CD4-positive, CD25-positive, alpha-beta regulatory T cell (primary cell): ENCODE data around the gene FAM81A. TPM values are rescaled to one million over a fixed set of nuclear protein-coding genes. Genes with fewer than 3 reads are reported as not detected.

Experiments used
- ATAC-seq, 2 donors: fragments of 150-1000 bp; cut with Tn5 transposase; one replicate each; pipeline ENCODE4 v1.10.0; 2021; ENCODE audit warnings: low read depth in 2 of 2, moderate number of reproducible peaks in 2 of 2, moderate library complexity in 1 of 2
- DNase-seq, 3 donors: peaks; one replicate each; pipeline versions ENCODE4 v3.0.0 to v3.0.0-alpha.2; 2012 to 2022; ENCODE audit warnings: mixed read lengths in 1 of 3
- H3K27ac ChIP-seq: one replicate; pipeline ENCODE4 v1.7.0; 2013; ENCODE audit warnings: mild to moderate bottlenecking, low read length; ENCODE audit not compliant: insufficient read depth, poor library complexity, severe bottlenecking
- H3K27me3 ChIP-seq: one replicate; pipeline ENCODE4 v1.7.0; 2013; ENCODE audit warnings: low read length; ENCODE audit not compliant: control insufficient read depth, insufficient read depth
- H3K36me3 ChIP-seq: one replicate; pipeline ENCODE4 v1.7.0; 2013; ENCODE audit warnings: mild to moderate bottlenecking, low read length, moderate library complexity; ENCODE audit not compliant: control insufficient read depth, insufficient read depth
- H3K4me1 ChIP-seq: 2 replicates; pipeline ENCODE4 v1.7.0; 2013; ENCODE audit warnings: mild to moderate bottlenecking, low read length; ENCODE audit not compliant: insufficient read depth, control insufficient read depth, poor library complexity, severe bottlenecking
- H3K4me3 ChIP-seq: one replicate; pipeline ENCODE4 v1.7.0; 2013; ENCODE audit warnings: low read depth, mild to moderate bottlenecking, low read length, moderate library complexity
- H3K9me3 ChIP-seq, 2 experiments: 1 replicate in 1 of 2; 2 replicates in 1 of 2; pipeline ENCODE4 v1.7.0; 2013; ENCODE audit warnings: low read length in 2 of 2, mild to moderate bottlenecking in 1 of 2, moderate library complexity in 1 of 2; ENCODE audit not compliant: control insufficient read depth in 2 of 2
- H3K27ac Mint-ChIP-seq, 3 donors: one replicate each; pipeline ENCODE4 v1.8.0; 2020 to 2022; ENCODE audit warnings: mild to moderate bottlenecking in 3 of 3, mixed read lengths in 3 of 3, moderate library complexity in 2 of 3
- H3K27me3 Mint-ChIP-seq: one replicate; pipeline ENCODE4 v1.8.0; 2022; ENCODE audit warnings: mild to moderate bottlenecking, mixed read lengths
- H3K36me3 Mint-ChIP-seq: one replicate; pipeline ENCODE4 v1.8.0; 2020; ENCODE audit warnings: mixed read lengths
- H3K4me1 Mint-ChIP-seq, 4 donors: one replicate each; pipeline ENCODE4 v1.8.0; 2020 to 2022; ENCODE audit warnings: mixed read lengths in 4 of 4, mild to moderate bottlenecking in 1 of 4
- H3K4me3 Mint-ChIP-seq, 4 donors: one replicate each; pipeline ENCODE4 v1.8.0; 2020 to 2022; ENCODE audit warnings: mild to moderate bottlenecking in 4 of 4, mixed read lengths in 4 of 4, moderate library complexity in 3 of 4
- H3K9me3 Mint-ChIP-seq, 7 donors: one replicate each; pipeline ENCODE4 v1.8.0; 2020 to 2022; ENCODE audit warnings: mixed read lengths in 7 of 7, mild to moderate bottlenecking in 3 of 7, moderate library complexity in 2 of 7
- polyA plus RNA-seq, 4 donors: library from polyadenylated mRNA; unstranded; fragments of 300-500 nt; fragmentation: Illumina TruSeq; gene quantifications; one replicate each; pipeline ENCODE4 v1.2.3, GENCODE V29; 2021
- total RNA-seq: library from RNA; stranded (reverse); gene quantifications from one replicate; pipeline ENCODE4 v1.2.3, GENCODE V29; 2022

Gene FAM81A
- total and polyA plus RNA-seq, 5 donors from 2014 or later = not detected

DNA sequence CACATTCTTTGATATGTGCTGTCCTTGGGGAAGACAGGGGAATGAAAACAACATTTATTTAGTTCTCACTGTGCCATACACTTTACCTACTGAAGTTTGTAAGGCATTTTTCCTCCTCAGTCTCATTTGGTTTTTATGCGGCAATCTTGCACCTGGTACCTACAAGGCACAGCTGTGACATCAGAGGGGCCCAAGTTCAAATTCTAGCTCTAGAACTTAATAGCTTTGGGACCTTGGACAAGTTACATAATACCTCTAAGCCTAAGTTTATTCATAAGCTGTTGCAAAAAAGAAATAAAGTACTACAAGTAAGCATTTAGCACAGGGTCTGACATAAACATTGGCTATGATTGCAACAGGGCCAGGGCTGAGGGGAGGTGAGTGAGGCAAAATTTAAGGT is 5.6 kb upstream of the FAM81A start:
- Histone ChIP-seq H3K4me3 (no peak overlapping the region), H3K9me3 (peaks cover 10 to 15% of the 10 kb centered on the region in 2 experiments), H3K4me1 (peaks cover 6% of the 10 kb centered on the region), H3K27ac (no peak overlapping the region), H3K27me3 (peaks cover 17% of the 10 kb centered on the region), H3K36me3 (no peaks in the 10 kb centered on the region)
- Mint-ChIP-seq H3K4me3 (no peak overlapping the region), H3K27ac (no peak overlapping the region), H3K36me3 (no peaks in the 10 kb centered on the region), H3K9me3 (peaks cover 0 to 11% (median 5%) of the 10 kb centered on the region in 7 donors), H3K4me1 (peaks cover 0 to 10% (median 7%) of the 10 kb centered on the region in 4 donors), H3K27me3 (peaks cover 56% of the 10 kb centered on the region)
- ATAC-seq (no peak), DNase-seq (no peak)

DNA sequence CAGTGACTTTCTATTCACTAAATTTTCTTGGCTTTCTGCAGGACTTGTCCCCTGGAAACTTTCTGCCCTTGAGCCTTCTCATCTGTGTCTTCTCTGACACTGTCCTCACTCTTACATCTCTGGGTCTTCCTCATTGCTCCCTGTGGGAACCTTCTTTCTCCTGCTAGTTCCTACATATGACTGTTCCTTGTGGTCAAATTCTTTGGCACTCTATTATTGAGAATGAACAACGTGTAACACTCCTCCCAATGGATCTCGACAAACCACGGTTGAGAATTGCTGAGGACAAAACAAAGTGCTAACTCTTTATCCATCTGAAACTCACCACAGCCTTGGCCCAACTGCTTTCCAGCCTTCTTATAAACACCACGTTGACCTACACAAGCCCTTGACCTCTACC is 3.5 kb upstream of the FAM81A start:
- peaks cover 0 to 9% (median 4%) of the 10 kb centered on the region in 7 donors for H3K9me3 Mint-ChIP-seq
- H3K27ac ChIP-seq = no peak overlapping the region
- no peak overlapping the region for H3K4me3 Mint-ChIP-seq
- H3K27me3 Mint-ChIP-seq = peaks cover 60% of the 10 kb centered on the region
- peaks cover 25% of the 10 kb centered on the region for H3K27me3 ChIP-seq
- ATAC-seq (no peak), DNase-seq (no peak)
- peaks cover 0 to 23% (median 12%) of the 10 kb centered on the region in 4 donors for H3K4me1 Mint-ChIP-seq
- peaks cover 4 to 6% of the 10 kb centered on the region in 2 experiments for H3K9me3 ChIP-seq
- H3K27ac Mint-ChIP-seq = no peak overlapping the region
- H3K36me3 Mint-ChIP-seq = no peaks in the 10 kb centered on the region
- no peaks in the 10 kb centered on the region for H3K36me3 ChIP-seq
- no peak overlapping the region for H3K4me3 ChIP-seq
- H3K4me1 ChIP-seq = peaks cover 15% of the 10 kb centered on the region

DNA sequence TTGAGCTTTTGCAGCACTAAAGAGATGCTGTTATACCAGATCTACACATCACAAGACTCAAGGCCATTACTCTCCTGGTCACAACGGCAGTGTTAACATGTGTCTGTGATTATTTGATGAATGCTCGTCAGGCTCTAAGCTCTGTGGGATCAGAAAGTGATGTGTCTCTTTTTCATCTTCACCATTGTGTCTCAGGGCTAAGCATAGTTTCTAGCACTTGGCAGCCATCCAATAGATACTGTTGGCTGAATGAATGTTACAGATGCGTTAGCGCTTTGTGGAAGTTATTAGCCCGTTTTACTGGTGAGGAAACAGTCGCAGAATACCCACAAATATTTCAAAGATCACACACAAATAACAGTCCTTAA is 1.2 kb upstream of the FAM81A start:
- Histone ChIP-seq H3K9me3 (no peaks in the 10 kb centered on the region), H3K36me3 (no peaks in the 10 kb centered on the region), H3K27me3 (peaks cover 28% of the 10 kb centered on the region), H3K4me1 (peaks cover 15% of the 10 kb centered on the region), H3K27ac (no peak overlapping the region), H3K4me3 (no peak overlapping the region)
- H3K27me3 Mint-ChIP-seq = peaks cover 69% of the 10 kb centered on the region
- H3K4me1 Mint-ChIP-seq = peaks cover 4 to 23% (median 12%) of the 10 kb centered on the region in 4 donors
- H3K36me3 Mint-ChIP-seq = no peaks in the 10 kb centered on the region
- DNase-seq (no peak), ATAC-seq (no peak)
- no peak overlapping the region for H3K27ac Mint-ChIP-seq
- peak overlapping the region; percentile 58 to 87 (median 78) for H3K4me3 Mint-ChIP-seq
- H3K9me3 Mint-ChIP-seq = peaks cover 0 to 10% (median 0%) of the 10 kb centered on the region in 7 donors

DNA sequence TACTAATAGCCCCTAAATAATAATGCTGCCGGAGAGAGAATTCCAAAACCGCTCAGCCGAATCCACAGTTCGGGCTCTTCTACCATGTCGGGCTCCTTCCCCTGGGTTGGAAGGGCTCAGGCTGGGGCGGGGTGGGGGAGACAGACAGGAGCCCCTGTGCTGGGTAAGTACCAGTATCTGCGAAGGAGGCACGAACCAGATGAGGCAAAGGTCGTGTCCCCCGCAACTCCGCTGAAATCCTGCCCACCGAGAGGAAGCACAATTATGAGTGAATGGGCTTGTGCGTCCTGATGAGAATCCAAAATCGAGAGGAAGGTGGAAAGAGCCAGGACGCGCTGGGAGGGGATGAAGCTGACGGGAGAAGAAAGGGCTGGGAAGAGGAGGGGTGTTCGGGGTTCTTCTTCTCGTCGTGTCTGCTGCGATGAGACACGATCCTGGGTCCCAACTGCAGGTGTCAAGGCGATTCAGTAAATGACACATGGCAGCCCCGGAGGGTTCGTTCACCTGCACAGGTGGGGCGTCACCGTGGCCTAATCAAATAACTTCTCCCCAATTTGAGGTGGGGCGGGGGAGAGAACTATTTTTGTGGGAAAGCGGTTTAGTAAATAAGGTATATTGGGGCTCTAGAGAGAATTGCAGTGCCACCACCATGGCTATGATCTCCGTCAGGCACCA is 707 bp upstream of the FAM81A start:
- DNase-seq (no peak), ATAC-seq (no peak)
- peaks cover 28% of the 10 kb centered on the region for H3K27me3 ChIP-seq
- peaks cover 67% of the 10 kb centered on the region for H3K27me3 Mint-ChIP-seq
- H3K36me3 ChIP-seq = no peaks in the 10 kb centered on the region
- peaks cover 15% of the 10 kb centered on the region for H3K4me1 ChIP-seq
- peak overlapping the region; percentile 58 to 87 (median 81) for H3K4me3 Mint-ChIP-seq
- no peak overlapping the region for H3K27ac ChIP-seq
- H3K4me1 Mint-ChIP-seq = peaks cover 4 to 23% (median 12%) of the 10 kb centered on the region in 4 donors
- peak overlapping the region in 1 of 3 donors; percentile 75 for H3K27ac Mint-ChIP-seq
- H3K9me3 ChIP-seq = no peaks in the 10 kb centered on the region
- peaks cover 0 to 10% (median 0%) of the 10 kb centered on the region in 7 donors for H3K9me3 Mint-ChIP-seq
- H3K4me3 ChIP-seq = peak overlapping the region; percentile 53
- no peaks in the 10 kb centered on the region for H3K36me3 Mint-ChIP-seq

DNA sequence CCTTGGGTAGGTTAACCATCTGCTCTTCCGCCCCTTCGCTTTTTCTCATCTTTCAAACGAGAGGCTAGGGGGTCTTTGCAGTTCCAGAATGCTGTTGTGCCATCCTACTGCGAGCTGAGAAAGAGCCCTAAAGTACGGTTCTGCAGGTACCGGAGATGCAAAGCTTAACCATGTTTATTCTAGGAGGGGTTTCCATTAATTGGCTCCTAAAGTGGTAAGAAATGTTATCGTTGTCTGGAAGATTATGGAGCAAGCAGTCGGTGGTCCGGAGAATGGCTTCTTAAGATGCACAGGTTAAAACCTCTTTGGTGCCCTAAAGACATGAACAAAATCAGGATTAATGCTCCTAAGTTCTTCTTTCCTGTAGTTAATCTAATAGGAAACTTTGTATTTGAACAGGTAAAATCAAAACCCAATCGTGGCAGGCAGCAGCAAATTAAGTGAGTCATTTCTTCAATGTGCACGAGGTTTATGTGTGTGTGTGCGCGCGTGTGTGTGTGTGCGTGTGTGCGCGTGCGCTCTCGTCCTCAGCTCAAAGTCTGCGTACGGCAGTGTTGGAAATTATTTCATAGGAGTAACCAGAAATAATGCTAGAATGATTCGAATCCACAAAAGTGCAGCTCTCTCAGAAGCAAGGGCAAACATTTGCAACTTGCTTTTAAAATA is 772 bp downstream of the FAM81A start:
- DNase-seq = no peak
- no peak overlapping the region for H3K27ac Mint-ChIP-seq

DNA sequence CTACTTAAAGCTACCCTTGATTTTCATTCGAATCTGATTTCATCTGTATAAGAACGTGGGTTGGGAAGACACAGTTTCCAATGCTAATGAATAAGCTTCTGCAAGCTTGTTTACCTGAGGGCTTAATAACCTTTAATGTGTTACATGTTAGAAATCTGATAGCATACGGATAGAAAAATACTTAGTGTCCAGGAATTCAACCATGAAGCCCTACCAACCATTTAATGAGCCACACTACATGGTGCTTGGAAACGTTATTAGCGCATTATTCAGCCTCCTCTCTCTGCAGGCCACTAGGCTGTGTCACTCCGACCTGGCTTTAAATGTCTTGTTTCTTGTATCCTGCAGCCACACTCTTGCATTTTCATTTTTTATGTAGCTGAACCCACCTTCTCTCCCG is 1.6 kb downstream of the FAM81A start:
- Histone ChIP-seq H3K27ac (no peak overlapping the region), H3K9me3 (no peaks in the 10 kb centered on the region), H3K27me3 (peaks cover 21% of the 10 kb centered on the region), H3K4me1 (peaks cover 15% of the 10 kb centered on the region), H3K36me3 (no peaks in the 10 kb centered on the region), H3K4me3 (no peak overlapping the region)
- Mint-ChIP-seq H3K36me3 (no peaks in the 10 kb centered on the region), H3K4me3 (peak overlapping the region in 2 of 4 donors; percentile 55 to 65), H3K4me1 (peaks cover 4 to 23% (median 12%) of the 10 kb centered on the region in 4 donors), H3K27me3 (peaks cover 58% of the 10 kb centered on the region), H3K27ac (peak overlapping the region in 1 of 3 donors; percentile 74), H3K9me3 (peaks cover 0 to 10% (median 0%) of the 10 kb centered on the region in 7 donors)
- no peak for ATAC-seq
- DNase-seq = no peak

More for the DNA sequence above, 772 bp downstream of the FAM81A start:
- Histone ChIP-seq H3K36me3 (no peaks in the 10 kb centered on the region), H3K9me3 (no peaks in the 10 kb centered on the region), H3K4me3 (no peak overlapping the region), H3K4me1 (peaks cover 15% of the 10 kb centered on the region), H3K27ac (no peak overlapping the region), H3K27me3 (peaks cover 25% of the 10 kb centered on the region)
- Mint-ChIP-seq H3K4me1 (peaks cover 4 to 23% (median 12%) of the 10 kb centered on the region in 4 donors), H3K27me3 (peaks cover 66% of the 10 kb centered on the region), H3K4me3 (peak overlapping the region; percentile 22 to 77 (median 69)), H3K36me3 (no peaks in the 10 kb centered on the region), H3K9me3 (peaks cover 0 to 10% (median 0%) of the 10 kb centered on the region in 7 donors)
- no peak for ATAC-seq

DNA sequence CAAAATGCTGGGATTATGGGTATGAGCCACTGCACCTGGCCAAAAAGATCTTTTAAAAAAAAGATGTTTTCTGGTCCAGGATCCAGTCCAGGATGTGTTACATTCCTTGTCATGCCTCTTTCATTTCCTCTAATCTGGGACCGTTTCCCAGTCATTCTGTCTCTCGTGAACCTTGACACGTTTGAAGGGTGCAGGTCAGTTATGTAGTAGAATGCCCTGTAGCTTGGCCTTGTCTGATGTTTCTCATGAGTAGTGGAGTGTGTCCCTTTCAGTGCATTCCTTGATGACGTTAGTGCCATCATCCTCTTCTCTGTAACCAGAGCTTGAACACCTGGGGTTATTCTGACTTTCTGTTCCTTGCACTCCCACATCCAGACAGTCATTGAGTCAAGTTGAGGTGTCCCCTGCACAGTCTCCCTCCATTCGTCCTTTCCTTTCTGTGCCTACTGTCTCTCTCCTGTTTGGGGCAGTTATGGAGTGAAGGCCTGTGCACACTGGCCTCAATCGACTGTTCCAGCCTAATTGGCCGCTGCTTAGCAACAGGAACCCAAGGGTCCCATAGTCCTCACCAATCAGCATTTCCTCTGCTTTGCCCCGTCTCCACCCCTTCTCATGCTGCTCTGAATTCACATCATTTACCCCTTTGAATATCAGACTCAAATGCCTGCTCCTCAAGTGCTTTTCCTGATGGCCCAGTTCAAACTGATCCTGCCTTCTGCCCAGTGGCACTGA is 5.5 kb downstream of the FAM81A start:
- DNase-seq (no peak), ATAC-seq (no peak)
- H3K4me1 ChIP-seq = peaks cover under 1% of the 10 kb centered on the region
- H3K4me3 ChIP-seq = no peak overlapping the region
- H3K4me3 Mint-ChIP-seq = no peak overlapping the region
- no peak overlapping the region for H3K27ac ChIP-seq
- H3K4me1 Mint-ChIP-seq = peaks cover 0 to 6% (median 4%) of the 10 kb centered on the region in 4 donors
- H3K27me3 Mint-ChIP-seq = peaks cover 28% of the 10 kb centered on the region
- peaks cover 9% of the 10 kb centered on the region for H3K27me3 ChIP-seq
- H3K36me3 ChIP-seq = no peaks in the 10 kb centered on the region
- no peaks in the 10 kb centered on the region for H3K36me3 Mint-ChIP-seq
- H3K27ac Mint-ChIP-seq = no peak overlapping the region
- peaks cover 0 to 5% (median 0%) of the 10 kb centered on the region in 7 donors for H3K9me3 Mint-ChIP-seq
- H3K9me3 ChIP-seq = no peaks in the 10 kb centered on the region
